Activated CD4-positive, alpha-beta memory T cell treated with anti-CD3 and anti-CD28 coated beads, Interleukin-2, amount 10 ng/mL, durations not matched to agents 7 days and 5 days (primary cell): ENCODE measurements around the gene ATAD2B. TPM values are rescaled to one million over a fixed set of nuclear protein-coding genes. Genes with fewer than 3 reads are reported as not detected.
"Not testable (repeated sequence)": the region's sequence is repeated elsewhere in the genome, so short reads cannot be mapped to it uniquely, and the experiment has no call there.

Experiments used
- CTCF ChIA-PET: fragments of 350-600 bp; sonication (Branson Sonifier 250); formaldehyde crosslinking; loops from one replicate; lab custom pipeline; 2021; ENCODE audit warnings: antibody characterized with exemption, inconsistent platforms; lab: Charles Lee
- POLR2A ChIA-PET: fragments of 350-600 bp; sonication (Branson Sonifier 250); formaldehyde crosslinking; loops from one replicate; lab custom pipeline; 2021; ENCODE audit warnings: antibody characterized with exemption; lab: Charles Lee
- DNase-seq: peaks from one replicate; pipeline ENCODE4 v3.0.0-alpha.2; 2020
- H3K27ac Mint-ChIP-seq: one replicate; pipeline ENCODE4 v1.8.0; 2021; ENCODE audit warnings: mild to moderate bottlenecking, mixed read lengths
- H3K27me3 Mint-ChIP-seq: one replicate; pipeline ENCODE4 v1.8.0; 2021; ENCODE audit warnings: mixed read lengths
- H3K36me3 Mint-ChIP-seq: one replicate; pipeline ENCODE4 v1.8.0; 2021; ENCODE audit warnings: low read depth, mixed read lengths
- H3K4me1 Mint-ChIP-seq: one replicate; pipeline ENCODE4 v1.8.0; 2021; ENCODE audit warnings: mixed read lengths
- H3K4me3 Mint-ChIP-seq: one replicate; pipeline ENCODE4 v1.8.0; 2021; ENCODE audit warnings: mild to moderate bottlenecking, mixed read lengths
- H3K9me3 Mint-ChIP-seq: one replicate; pipeline ENCODE4 v1.8.0; 2021; ENCODE audit warnings: mixed read lengths
- total RNA-seq, 2 experiments: library from RNA; stranded (reverse); gene quantifications; one replicate each; pipeline ENCODE4 v1.2.3, GENCODE V29; 2021

Gene ATAD2B
- 10 to 100 TPM; 17.6 to 19.5 TPM for total RNA-seq

DNA sequence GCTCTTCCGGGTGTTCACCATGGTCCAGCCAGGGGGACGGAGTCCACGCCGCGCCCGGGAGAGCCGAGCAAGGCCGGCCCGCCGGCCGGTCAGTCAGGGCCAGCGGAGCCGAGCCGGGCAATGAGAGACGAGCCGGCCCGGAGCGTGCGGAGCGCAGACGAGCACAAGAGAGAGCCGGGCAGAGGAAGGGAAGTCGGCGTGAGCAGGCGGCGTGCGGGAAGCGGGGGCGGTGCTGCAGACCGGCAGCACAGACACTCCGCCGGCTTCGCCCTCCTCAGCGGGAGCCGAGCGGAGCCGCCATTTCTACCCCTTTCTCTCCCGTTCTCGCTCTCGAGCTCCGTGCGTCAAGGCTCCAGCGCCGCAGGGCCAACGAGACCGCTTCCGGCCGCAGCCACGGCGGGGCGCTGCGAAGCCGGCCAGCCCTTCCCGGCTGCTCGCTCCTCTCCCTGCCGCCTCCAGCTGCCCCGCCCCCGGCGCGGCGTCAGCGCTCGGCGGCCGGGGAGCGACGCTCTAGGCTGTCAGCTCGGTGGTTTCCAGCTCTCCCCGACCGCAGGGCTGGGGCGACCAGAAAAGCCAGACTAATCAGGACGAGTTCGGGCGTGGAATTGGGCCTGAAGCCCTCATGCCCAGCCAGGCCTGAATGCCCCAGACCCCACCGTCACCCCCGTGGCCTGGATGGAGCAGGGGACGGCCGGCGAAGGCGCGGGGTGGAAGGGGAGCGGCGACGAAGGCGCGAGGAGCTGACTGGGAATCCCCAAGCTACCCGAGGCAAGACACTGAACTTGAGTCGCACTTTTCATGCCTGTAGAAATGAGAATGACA is at the start of gene ATAD2B:
TSS of gene ATAD2B (minus strand) at position 374 of the 822 bp plus-strand sequence. CDS start at position 21, 353 bp downstream.
- peak within 1 kb of the TSS; percentile 96 for H3K4me3 Mint-ChIP-seq
- DNase-seq, result peak; percentile 95
- H3K4me1 Mint-ChIP-seq, result peaks cover 34% of the 10 kb centered on the region
- ChIA-PET CTCF (interaction anchor here (0.5 to 4.5 kb wide), 42 partner anchors 9 to 432 kb away, joined by 3 to 63 read pairs (median 4); partner anchors contain the start of genes FAM228B, SF3B6, TP53I3 and UBXN2A), POLR2A (interaction anchor here (0.6 to 6.1 kb wide), 39 partner anchors 8 to 1350 kb away, joined by 3 to 188 read pairs (median 5); partner anchors contain the start of genes CENPO, FAM228B, FKBP1B and ITSN2)
- peaks cover 7% of the 10 kb centered on the region for H3K36me3 Mint-ChIP-seq
- H3K27ac Mint-ChIP-seq, result peak within 1 kb of the TSS; percentile 94
- H3K27me3 Mint-ChIP-seq, result peaks cover 6% of the 10 kb centered on the region
- H3K9me3 Mint-ChIP-seq, result no peaks in the 10 kb centered on the region

DNA sequence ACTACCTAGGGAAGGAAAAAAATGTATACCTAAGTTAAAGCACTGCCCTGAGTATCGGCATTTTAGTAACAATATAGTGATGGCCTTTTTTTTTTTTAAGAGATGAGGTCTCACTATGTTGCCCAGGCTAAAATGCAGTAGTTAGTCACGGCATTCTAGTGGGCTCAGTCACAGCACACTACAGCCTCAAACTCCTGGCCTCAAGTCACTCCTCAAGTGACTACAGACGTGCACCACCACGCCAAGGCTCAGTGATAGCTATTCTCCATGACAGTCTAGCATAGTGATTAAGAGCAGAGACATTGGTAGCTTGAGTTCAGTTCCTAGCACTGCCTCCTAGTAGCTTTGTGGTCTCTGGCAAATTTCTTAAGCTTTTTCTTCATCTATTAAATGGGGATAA is 40.9 kb upstream of the ATAD2B start:
- Mint-ChIP-seq H3K9me3 (no peaks in the 10 kb centered on the region), H3K36me3 (peaks cover 17% of the 10 kb centered on the region), H3K4me1 (no peaks in the 10 kb centered on the region), H3K4me3 (no peak overlapping the region), H3K27me3 (no peaks in the 10 kb centered on the region), H3K27ac (no peak overlapping the region)
- POLR2A ChIA-PET, result no interaction called here
- no peak for DNase-seq
- CTCF ChIA-PET, result interaction anchor here (0.6 kb wide), 1 partner anchor 19 kb away, joined by 3 read pairs; no protein-coding TSS in a partner anchor

DNA sequence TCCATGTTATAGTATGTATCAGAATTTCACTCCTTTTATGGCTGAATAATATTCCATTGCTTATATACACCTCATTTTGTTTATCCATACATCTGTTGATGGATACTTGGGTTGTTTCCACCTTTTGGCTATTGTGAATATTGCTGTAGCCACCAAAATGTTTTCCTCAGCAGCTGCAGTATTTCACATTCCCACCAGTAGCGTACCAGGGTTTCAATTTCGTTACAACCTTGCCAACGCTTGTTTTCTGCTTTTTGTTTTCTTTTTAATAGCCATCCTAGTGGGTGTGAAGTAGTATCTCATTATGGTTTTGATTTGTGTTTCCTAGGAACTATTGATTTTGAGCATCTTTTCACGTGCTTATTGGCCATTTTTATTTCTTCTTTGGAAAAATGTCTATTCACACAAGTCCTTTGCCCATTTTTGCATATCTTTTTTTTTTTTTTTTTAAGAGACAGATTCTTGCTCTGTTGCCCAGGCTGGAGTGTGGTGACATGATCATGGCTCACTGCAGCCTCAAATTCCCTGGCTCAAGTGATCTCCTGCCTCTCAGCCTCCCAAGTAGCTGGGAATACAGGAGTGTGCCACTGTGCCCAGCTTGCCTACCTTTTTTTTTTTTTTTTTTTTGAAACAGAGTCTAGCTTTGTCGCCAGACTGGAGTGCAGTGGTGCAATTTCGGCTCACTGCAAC is 27.5 kb upstream of the ATAD2B start:
- no peak overlapping the region for H3K27ac Mint-ChIP-seq
- H3K9me3 Mint-ChIP-seq, result no peaks in the 10 kb centered on the region
- H3K4me1 Mint-ChIP-seq, result peaks cover 9% of the 10 kb centered on the region
- no peak for DNase-seq
- ChIA-PET POLR2A (no interaction called here), CTCF (no interaction called here)
- H3K36me3 Mint-ChIP-seq, result no peaks in the 10 kb centered on the region
- no peaks in the 10 kb centered on the region for H3K27me3 Mint-ChIP-seq
- H3K4me3 Mint-ChIP-seq, result no peak overlapping the region

DNA sequence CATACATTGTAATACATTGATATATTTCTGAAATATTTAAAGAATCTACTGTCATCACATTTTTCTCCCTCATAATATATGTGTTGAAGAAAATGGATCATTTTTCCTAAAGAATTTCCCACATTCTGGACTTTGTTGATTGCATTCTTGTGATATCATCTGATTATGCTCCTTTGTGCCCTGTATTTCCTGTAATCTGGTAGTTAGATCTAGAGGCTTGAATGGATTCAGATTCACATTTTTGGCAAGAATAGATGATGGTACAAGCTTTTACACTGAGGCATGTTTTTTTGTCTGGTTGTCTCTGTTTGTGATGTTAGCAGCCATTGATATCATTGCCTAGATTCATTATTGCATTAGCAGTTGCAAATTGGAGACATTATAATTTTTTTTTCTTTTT is 26.7 kb upstream of the ATAD2B start:
- ChIA-PET POLR2A (no interaction called here), CTCF (no interaction called here)
- H3K4me3 Mint-ChIP-seq, result no peak overlapping the region
- DNase-seq, result no peak
- H3K27ac Mint-ChIP-seq, result no peak overlapping the region
- H3K27me3 Mint-ChIP-seq, result no peaks in the 10 kb centered on the region
- no peaks in the 10 kb centered on the region for H3K9me3 Mint-ChIP-seq
- no peaks in the 10 kb centered on the region for H3K36me3 Mint-ChIP-seq
- H3K4me1 Mint-ChIP-seq, result peaks cover 9% of the 10 kb centered on the region

DNA sequence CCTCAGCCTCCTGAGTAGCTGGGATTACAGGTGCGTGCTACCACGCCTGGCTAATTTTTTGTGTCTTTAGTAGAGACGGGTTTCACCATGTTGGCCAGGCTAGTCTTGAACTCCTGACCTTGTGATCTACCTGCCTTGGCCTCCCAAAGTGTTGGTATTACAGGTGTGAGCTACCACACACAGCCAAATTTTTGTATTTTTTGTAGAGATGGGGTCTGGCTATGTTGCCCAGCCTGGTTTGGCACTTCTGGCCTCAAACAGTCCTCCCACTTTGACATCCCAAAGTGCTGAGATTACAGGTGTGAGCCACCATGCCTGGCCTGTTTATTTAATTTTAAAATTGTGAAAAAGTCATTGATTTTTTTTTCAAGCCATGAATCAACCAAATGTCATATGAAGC is 25.6 kb upstream of the ATAD2B start:
- H3K4me3 Mint-ChIP-seq, H3K4me1 Mint-ChIP-seq, POLR2A ChIA-PET, H3K27me3 Mint-ChIP-seq, H3K9me3 Mint-ChIP-seq, DNase-seq, H3K36me3 Mint-ChIP-seq, H3K27ac Mint-ChIP-seq: not testable (repeated sequence)
- CTCF ChIA-PET, result interaction anchor here (0.6 to 0.8 kb wide), 2 partner anchors 25 to 95 kb away, joined by 3 read pairs; partner anchors contain the start of gene ATAD2B

DNA sequence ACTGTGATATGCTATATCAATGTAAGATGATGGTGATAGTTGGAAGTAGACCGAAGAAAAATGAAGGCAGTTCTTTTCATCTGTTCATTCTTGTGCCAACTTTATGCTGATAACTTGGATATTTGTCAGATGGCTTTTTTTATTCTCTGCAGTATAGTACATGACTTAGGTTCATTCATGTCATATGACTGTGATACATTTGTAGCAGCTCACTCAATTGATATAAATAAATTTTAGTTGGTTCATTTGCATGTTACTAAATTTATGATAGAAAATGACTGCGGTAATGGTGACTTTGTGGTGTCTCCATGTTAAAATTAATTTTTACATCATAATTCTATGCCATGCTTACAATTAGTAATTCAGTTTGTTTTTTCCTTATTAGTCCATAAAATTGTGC is 20.4 kb upstream of the ATAD2B start:
- Mint-ChIP-seq H3K27ac (no peak overlapping the region), H3K36me3 (peaks cover 4% of the 10 kb centered on the region), H3K4me3 (no peak overlapping the region), H3K27me3 (no peaks in the 10 kb centered on the region), H3K4me1 (peaks cover 8% of the 10 kb centered on the region), H3K9me3 (no peaks in the 10 kb centered on the region)
- no peak for DNase-seq
- CTCF ChIA-PET, result no interaction called here
- POLR2A ChIA-PET, result interaction anchor here (1.4 kb wide), 1 partner anchor 9 kb away, joined by 4 read pairs; no protein-coding TSS in a partner anchor

DNA sequence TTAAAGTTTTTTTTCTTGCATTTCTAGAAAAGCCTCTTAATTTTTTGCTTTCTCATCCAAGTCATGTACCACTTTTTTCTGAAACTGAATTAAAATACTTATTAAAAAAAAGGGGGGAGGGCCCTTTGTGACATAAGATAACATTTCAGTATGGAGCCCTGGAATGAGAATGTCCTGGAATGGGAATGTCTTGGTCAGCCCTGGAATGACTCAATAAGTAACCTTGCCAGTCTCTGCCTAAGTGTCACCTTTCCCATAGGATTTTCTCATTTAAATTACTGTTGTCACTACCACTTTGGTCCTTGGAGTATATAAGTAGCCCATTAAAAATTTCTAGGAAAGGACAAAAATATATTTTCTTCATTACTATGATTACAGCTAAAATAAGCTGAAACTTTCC is 18.1 kb upstream of the ATAD2B start:
- ChIA-PET POLR2A (interaction anchor here (1.5 to 8.6 kb wide), 2 partner anchors 18 to 139 kb away, joined by 3 to 188 read pairs; partner anchors contain the start of genes ATAD2B and TP53I3), CTCF (no interaction called here)
- Mint-ChIP-seq H3K27me3 (no peaks in the 10 kb centered on the region), H3K27ac (no peak overlapping the region), H3K36me3 (peaks cover 7% of the 10 kb centered on the region), H3K4me3 (no peak overlapping the region), H3K4me1 (peaks cover 18% of the 10 kb centered on the region), H3K9me3 (no peaks in the 10 kb centered on the region)
- DNase-seq, result no peak

DNA sequence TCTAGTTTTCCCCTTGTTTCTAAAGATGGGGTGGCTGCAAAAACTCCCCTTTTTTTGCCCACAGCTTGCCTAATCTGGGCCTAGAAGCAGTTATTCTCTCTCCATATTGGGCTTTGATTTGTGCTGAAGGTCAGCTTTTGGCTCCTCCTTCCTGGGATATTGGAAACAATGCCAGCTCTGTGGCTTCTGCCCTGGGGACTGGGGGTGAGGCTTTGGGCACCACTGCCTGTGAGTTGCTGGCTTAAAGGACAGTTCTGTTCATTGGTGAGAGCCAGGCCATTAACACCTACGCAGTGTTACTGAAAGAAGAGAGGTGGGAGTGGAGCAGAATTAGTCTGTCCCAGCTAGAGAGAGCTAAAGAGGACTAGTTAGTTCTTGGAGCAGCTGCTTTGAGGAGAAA is 17.6 kb upstream of the ATAD2B start:
- Mint-ChIP-seq H3K27ac (no peak overlapping the region), H3K27me3 (no peaks in the 10 kb centered on the region), H3K36me3 (peaks cover 7% of the 10 kb centered on the region), H3K4me1 (peaks cover 19% of the 10 kb centered on the region), H3K4me3 (no peak overlapping the region), H3K9me3 (no peaks in the 10 kb centered on the region)
- ChIA-PET CTCF (no interaction called here), POLR2A (interaction anchor here (1.5 to 8.6 kb wide), 2 partner anchors 18 to 140 kb away, joined by 3 to 188 read pairs; partner anchors contain the start of genes ATAD2B and TP53I3)
- DNase-seq, result no peak

DNA sequence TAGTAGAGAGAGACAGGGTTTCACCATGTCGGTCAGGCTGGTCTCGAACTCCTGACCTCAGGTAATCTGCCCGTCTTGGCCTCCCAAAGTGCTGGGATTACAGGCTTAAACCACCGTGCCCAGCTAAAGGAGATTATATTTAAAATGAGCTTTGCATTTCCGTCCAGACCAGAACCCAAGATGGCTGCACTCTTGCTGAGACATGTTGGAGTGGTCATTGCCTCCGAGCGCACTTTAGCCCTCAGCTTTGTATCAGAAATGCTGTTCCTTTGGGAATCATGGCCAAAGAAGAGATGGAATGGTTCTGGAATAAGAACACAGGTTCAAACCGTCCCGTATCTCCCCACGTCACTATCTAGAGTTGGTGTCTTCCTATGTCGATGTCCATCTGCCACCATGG is 16.7 kb upstream of the ATAD2B start:
- Mint-ChIP-seq H3K4me3 (no peak overlapping the region), H3K4me1 (peaks cover 24% of the 10 kb centered on the region), H3K9me3 (no peaks in the 10 kb centered on the region), H3K36me3 (peaks cover 7% of the 10 kb centered on the region), H3K27ac (no peak overlapping the region), H3K27me3 (peaks cover 8% of the 10 kb centered on the region)
- ChIA-PET CTCF (no interaction called here), POLR2A (interaction anchor here (1.5 to 8.6 kb wide), 2 partner anchors 17 to 141 kb away, joined by 3 to 188 read pairs; partner anchors contain the start of genes ATAD2B and TP53I3)
- no peak for DNase-seq

DNA sequence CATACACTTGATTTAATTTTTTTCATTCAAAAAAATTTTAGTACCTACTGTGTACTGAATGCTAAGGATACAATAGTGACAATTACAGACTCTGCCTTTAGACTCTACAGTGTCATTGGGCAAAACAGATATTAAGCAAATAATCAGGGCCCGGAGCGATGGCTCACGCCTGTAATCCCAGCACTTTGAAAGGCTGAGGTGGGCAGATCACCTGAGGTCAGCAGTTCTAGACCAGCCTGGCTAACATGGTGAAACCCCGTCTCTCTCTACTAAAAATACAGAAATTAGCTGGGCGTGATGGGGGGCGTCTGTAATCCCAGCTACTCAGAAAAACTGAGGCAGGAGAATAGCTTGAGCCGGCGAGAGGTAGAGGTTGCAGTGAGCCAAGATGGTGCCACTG is 14.7 kb upstream of the ATAD2B start:
- CTCF ChIA-PET, result interaction anchor here (1.5 to 3.6 kb wide), 2 partner anchors 15 to 116 kb away, joined by 4 to 48 read pairs; partner anchors contain the start of gene ATAD2B
- Mint-ChIP-seq H3K4me3 (no peak overlapping the region), H3K9me3 (no peaks in the 10 kb centered on the region), H3K36me3 (peaks cover 7% of the 10 kb centered on the region), H3K27me3 (peaks cover 10% of the 10 kb centered on the region), H3K4me1 (peaks cover 24% of the 10 kb centered on the region), H3K27ac (no peak overlapping the region)
- POLR2A ChIA-PET, result interaction anchor here (0.6 to 8.6 kb wide), 3 partner anchors 15 to 181 kb away, joined by 3 to 188 read pairs (median 11); partner anchors contain the start of genes ATAD2B, FAM228B, PFN4 and WDCP
- no peak for DNase-seq

DNA sequence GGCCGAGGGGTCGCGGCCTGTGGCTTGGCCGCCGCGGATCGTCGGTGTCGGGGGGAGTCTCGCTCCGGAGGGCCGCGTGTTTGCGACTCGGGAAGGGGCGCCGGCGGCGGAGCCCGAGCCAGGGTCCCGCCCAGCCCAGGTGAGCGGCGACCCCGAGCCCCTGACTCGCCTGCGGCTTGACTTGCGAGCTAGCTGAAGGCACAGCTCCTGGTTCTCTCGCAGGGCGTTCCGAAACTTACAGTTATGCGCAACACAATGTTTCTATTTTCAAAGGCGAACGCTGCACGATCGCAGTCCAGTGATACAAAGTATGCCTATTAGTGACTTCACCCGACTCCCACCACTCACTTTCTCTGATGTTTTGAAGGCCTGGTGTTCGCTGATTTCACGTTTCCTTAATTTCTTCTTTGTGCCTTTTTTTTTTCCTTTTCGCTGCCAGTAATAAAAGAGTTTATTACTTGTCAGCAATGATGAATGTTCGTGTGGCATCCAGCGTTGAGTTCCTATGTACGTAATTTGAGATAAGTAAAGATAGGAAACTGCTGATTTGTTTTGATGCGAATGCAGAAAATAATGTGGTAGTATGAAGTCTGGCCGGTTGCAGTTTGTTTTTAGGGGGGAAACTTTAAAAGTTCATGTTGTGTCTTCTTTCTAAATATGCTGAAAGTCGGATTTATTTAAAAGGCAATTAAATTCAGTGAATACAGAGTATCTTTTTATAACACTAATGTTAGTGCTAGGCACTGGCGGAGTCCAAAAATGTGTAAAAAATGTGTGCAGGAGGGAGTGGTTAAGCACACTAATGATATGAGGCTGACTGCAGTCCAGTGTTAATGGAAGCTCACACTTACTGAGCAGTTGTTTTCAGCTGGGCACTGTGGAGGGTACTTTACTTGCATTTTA is 14.0 kb upstream of the ATAD2B start:
- Mint-ChIP-seq H3K36me3 (peaks cover 7% of the 10 kb centered on the region), H3K27me3 (peaks cover 10% of the 10 kb centered on the region), H3K4me1 (peaks cover 24% of the 10 kb centered on the region), H3K9me3 (no peaks in the 10 kb centered on the region), H3K4me3 (peak overlapping the region; percentile 92), H3K27ac (peak overlapping the region; percentile 84)
- CTCF ChIA-PET, result interaction anchor here (1.3 to 3.6 kb wide), 3 partner anchors 15 to 116 kb away, joined by 3 to 48 read pairs (median 4); partner anchors contain the start of gene ATAD2B
- peak; percentile 50 for DNase-seq
- POLR2A ChIA-PET, result interaction anchor here (0.6 to 8.6 kb wide), 11 partner anchors 10 to 182 kb away, joined by 3 to 188 read pairs (median 4); partner anchors contain the start of genes ATAD2B, FAM228B, PFN4 and SF3B6
